ENCODE results near the gene IL4R. TPM values are rescaled to one million over a fixed set of nuclear protein-coding genes. Genes with fewer than 3 reads are reported as not detected.
"Not testable (repeated sequence)": the region's sequence is repeated elsewhere in the genome, so short reads cannot be mapped to it uniquely, and the experiment has no call there.

The IL4R gene
- total RNA-seq, 1 experiment from 2014 or later: 28.9 TPM

DNA sequence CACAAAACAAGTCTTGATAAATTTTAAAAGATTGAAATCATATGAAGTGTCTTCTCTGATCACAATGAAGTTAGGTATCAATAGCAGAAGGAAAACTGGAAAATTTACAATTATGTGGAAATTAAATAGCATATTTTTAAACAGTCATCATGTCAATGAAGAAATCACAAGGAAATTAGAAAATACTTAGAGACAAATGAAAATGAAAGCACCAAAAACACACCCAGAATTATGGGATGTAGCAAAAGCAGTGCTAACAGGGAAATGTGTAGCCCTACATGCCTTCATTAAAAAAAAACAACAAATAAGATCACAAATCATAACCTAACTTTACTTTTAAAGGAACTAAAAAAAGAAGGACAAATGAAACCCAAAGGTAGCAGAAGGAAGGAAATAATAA is 80.7 kb downstream of the IL4R start:
- in situ Hi-C loops (cut with HindIII; ENCODE audit: low pct_unique_long_range_greater_than_20kb, low sequenced_read_pairs): no loop called here
- CTCF ChIA-PET: no interaction called here

GRCh38 chr16:27398341-27398893 is 84.6 kb downstream of the IL4R start:
- H3K36me3 ChIP-seq (ENCODE audit: control insufficient read depth, insufficient read depth, low read length); H3K4me1 ChIP-seq (ENCODE audit: control insufficient read depth, insufficient read depth, low read length); H3K27ac ChIP-seq (ENCODE audit: low read length); ATAC-seq; intact Hi-C loops (cut with micrococcal nuclease; ENCODE audit: unreplicated experiment); in situ Hi-C loops (cut with HindIII; ENCODE audit: low pct_unique_long_range_greater_than_20kb, low sequenced_read_pairs); BruUV-seq (replicated peaks); H3K9me3 ChIP-seq (ENCODE audit: control insufficient read depth, insufficient read depth, low read depth, low read length); POLR2A ChIA-PET; H3K27me3 ChIP-seq (ENCODE audit: control insufficient read depth, insufficient read depth, low read length); CTCF ChIA-PET; H3K4me3 ChIP-seq (ENCODE audit: low read depth in 2 of 2, low read length in 2 of 2); DNase-seq (ENCODE audit: low read depth, low spot score): not testable (repeated sequence)

More for the DNA sequence above, 80.7 kb downstream of the IL4R start:
- BruUV-seq (replicated peaks): no TSS peak
- Histone ChIP-seq H3K27ac (ENCODE audit: low read length) (no peak overlapping the region), H3K27me3 (ENCODE audit: control insufficient read depth, insufficient read depth, low read length) (peaks cover 13% of the 10 kb centered on the region), H3K4me3 (ENCODE audit: low read depth in 2 of 2, low read length in 2 of 2) (no peak overlapping the region), H3K4me1 (ENCODE audit: control insufficient read depth, insufficient read depth, low read length) (no peaks in the 10 kb centered on the region), H3K9me3 (ENCODE audit: control insufficient read depth, insufficient read depth, low read depth, low read length) (peaks cover 3% of the 10 kb centered on the region; the same call in 1 of the 2 replicates), H3K36me3 (ENCODE audit: control insufficient read depth, insufficient read depth, low read length) (no peaks in the 10 kb centered on the region)
- no peak for TF ChIP-seq SIN3A (IDR thresholded peaks at IDR 0.05; ENCODE audit: borderline replicate concordance, insufficient read depth, low read depth, low read length)
- no peak for TF ChIP-seq TCF7L2 (IDR thresholded peaks at IDR 0.05; ENCODE audit: low read depth, low read length)
- TF ChIP-seq POLR2AphosphoS5 (IDR thresholded peaks at IDR 0.05; ENCODE audit: low read depth, low read length): no peak
- TF ChIP-seq REST (IDR thresholded peaks at IDR 0.05; ENCODE audit: insufficient read depth in 1 of 2, low read depth in 2 of 2, low read length in 1 of 2): no peak
- TF ChIP-seq CTCF (IDR thresholded peaks at IDR 0.05): no peak
- ATAC-seq (no peak), DNase-seq (ENCODE audit: low read depth, low spot score) (no peak)
- intact Hi-C loops (cut with micrococcal nuclease; ENCODE audit: unreplicated experiment): no loop called here
- POLR2A ChIA-PET: no interaction called here

DNA sequence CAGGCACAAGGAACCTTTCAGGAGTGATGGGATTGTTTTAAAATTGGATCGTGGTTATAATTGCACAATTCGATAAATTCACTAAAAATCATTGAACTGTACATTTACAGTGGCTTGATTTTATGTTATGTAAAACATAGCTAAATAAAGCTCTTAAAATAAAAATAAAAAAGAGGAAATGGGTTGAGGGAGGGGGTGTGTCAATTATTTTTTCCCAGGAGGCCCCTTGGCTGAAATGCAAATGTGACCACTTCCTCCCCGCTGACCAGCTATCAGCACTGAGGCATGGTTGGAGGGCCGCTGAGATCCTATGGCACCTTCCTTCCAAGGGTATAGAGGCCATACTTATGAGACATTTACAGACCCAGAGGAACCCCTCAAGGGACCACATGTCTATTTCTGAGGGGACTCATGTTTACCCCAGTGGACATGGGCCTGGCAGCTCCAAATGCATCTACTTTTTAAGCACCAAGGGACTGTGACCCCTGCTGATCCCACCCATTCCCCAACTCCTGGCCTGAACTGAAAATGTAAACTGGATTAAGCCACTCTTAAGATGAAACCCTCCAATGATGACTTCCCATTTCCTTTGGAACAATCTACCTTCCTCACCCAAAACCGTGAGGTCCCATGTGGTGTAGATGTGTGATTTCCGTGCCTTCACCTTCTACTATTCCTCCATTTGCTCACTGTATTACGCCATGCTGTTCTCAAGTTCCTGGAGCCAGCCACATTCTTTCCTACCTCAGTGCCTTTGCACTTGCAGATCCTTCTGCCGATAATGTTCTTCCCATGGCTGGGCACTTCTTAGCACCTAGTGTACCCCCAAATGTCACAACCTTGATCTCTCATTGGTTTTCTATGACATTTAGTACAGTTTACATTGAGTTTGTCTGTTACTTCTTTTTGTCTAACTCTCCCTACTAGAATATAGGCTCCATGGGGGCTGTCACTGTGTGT is 85.4 kb downstream of the IL4R start:
- H3K9me3 ChIP-seq (ENCODE audit: control insufficient read depth, insufficient read depth, low read depth, low read length): no peaks in the 10 kb centered on the region
- DNase-seq (ENCODE audit: low read depth, low spot score): no peak
- no TSS peak for BruUV-seq (replicated peaks)
- intact Hi-C loops (cut with micrococcal nuclease; ENCODE audit: unreplicated experiment): no loop called here
- POLR2A ChIA-PET: no interaction called here
- no peak overlapping the region for H3K27ac ChIP-seq (ENCODE audit: low read length)
- TF ChIP-seq CTCF (IDR thresholded peaks at IDR 0.05) (no peak), TCF7L2 (IDR thresholded peaks at IDR 0.05; ENCODE audit: low read depth, low read length) (no peak), SIN3A (IDR thresholded peaks at IDR 0.05; ENCODE audit: borderline replicate concordance, insufficient read depth, low read depth, low read length) (no peak)
- ATAC-seq: no peak
- in situ Hi-C loops (cut with HindIII; ENCODE audit: low pct_unique_long_range_greater_than_20kb, low sequenced_read_pairs): no loop called here
- CTCF ChIA-PET: no interaction called here
- no peak overlapping the region for H3K4me3 ChIP-seq (ENCODE audit: low read depth in 2 of 2, low read length in 2 of 2)
- H3K27me3 ChIP-seq (ENCODE audit: control insufficient read depth, insufficient read depth, low read length): peaks cover 4% of the 10 kb centered on the region
- no peaks in the 10 kb centered on the region for H3K36me3 ChIP-seq (ENCODE audit: control insufficient read depth, insufficient read depth, low read length)
- no peaks in the 10 kb centered on the region for H3K4me1 ChIP-seq (ENCODE audit: control insufficient read depth, insufficient read depth, low read length)

Measured in Panc1 (cell line).